K562 (cell line): ENCODE results near the gene XPOT.

ENCODE experiments used
- EZH2 ChIP-seq: IDR thresholded peaks from 2 replicates; pipeline ENCODE4 v1.6.1; 2012; ENCODE audit warnings: low read depth, mild to moderate bottlenecking, inconsistent platforms, low read length, borderline replicate concordance
- SREBF2 ChIP-seq: sonication (generic); formaldehyde crosslinking; IDR thresholded peaks from 2 replicates; pipeline ENCODE4 v1.4.0; 2020; ENCODE audit warnings: mild to moderate bottlenecking, missing genetic modification reagents
- TEAD1 ChIP-seq, 2 experiments: fragments of 450-650 bp in 1 of 2; sonication (generic) in 1 of 2; formaldehyde crosslinking; IDR thresholded peaks; 2 replicates each; pipeline versions ENCODE4 v1.4.0 to v1.8.0; 2020 to 2022; ENCODE audit warnings: mild to moderate bottlenecking in 2 of 2, missing genetic modification reagents in 1 of 2
- TFAM ChIP-seq: fragments of 250-450 bp; sonication (Bioruptor Pico); conservative IDR thresholded peaks from 2 replicates; pipeline ENCODE4 v1.5.0; 2021; ENCODE audit warnings: mild to moderate bottlenecking, moderate library complexity

- TF ChIP-seq EZH2 (no peak), TFAM (CRISPR knock-in tag) (no peak), TEAD1 (CRISPR knock-in tag; IDR thresholded peaks at IDR 0.05) (no peak), SREBF2 (CRISPR knock-in tag) (no peak)
Measured at GRCh38 chr12:64445490-64445889, 41.3 kb downstream of the XPOT start.
